Epidermal melanocyte (primary cell): ENCODE data around the gene KMO.

Experiments
- DNase-seq: peaks from one replicate; pipeline ENCODE4 v3.0.0; 2011; ENCODE audit warnings: low spot score; ENCODE audit not compliant: insufficient read length

Gene KMO

GRCh38 chr1:241592273-241592958, 60.2 kb downstream of the KMO start:
- no peak for DNase-seq

GRCh38 chr1:241593186-241593585, 61.0 kb downstream of the KMO start:
- no peak for DNase-seq

- no peak for DNase-seq
Measured at GRCh38 chr1:241596633-241597032, 64.5 kb downstream of the KMO start.

GRCh38 chr1:241598249-241598648, 66.1 kb downstream of the KMO start:
- DNase-seq, result no peak

GRCh38 chr1:241600496-241600901, 68.3 kb downstream of the KMO start:
- DNase-seq, result no peak

GRCh38 chr1:241603731-241604245, 71.6 kb downstream of the KMO start:
- no peak for DNase-seq

GRCh38 chr1:241605146-241605805, 73.1 kb downstream of the KMO start:
- no peak for DNase-seq

GRCh38 chr1:241606544-241606943, 74.4 kb downstream of the KMO start:
- DNase-seq, result no peak

GRCh38 chr1:241607497-241607896, 75.3 kb downstream of the KMO start:
- DNase-seq, result no peak

GRCh38 chr1:241608379-241609033, 76.3 kb downstream of the KMO start:
- no peak for DNase-seq

- DNase-seq, result no peak
Measured at GRCh38 chr1:241610056-241610815, 78.1 kb downstream of the KMO start.

GRCh38 chr1:241611063-241611462, 78.9 kb downstream of the KMO start:
- no peak for DNase-seq

GRCh38 chr1:241611736-241612135, 79.6 kb downstream of the KMO start:
- no peak for DNase-seq

- no peak for DNase-seq
Measured at GRCh38 chr1:241612533-241613477, 80.6 kb downstream of the KMO start.

GRCh38 chr1:241614144-241614543, 82.0 kb downstream of the KMO start:
- DNase-seq, result no peak

GRCh38 chr1:241614572-241614971, 82.4 kb downstream of the KMO start:
- DNase-seq, result no peak

GRCh38 chr1:241615043-241615974, 83.1 kb downstream of the KMO start:
- DNase-seq, result no peak

- DNase-seq, result no peak
Measured at GRCh38 chr1:241617426-241617825, 85.2 kb downstream of the KMO start.

GRCh38 chr1:241622669-241623068, 90.5 kb downstream of the KMO start:
- DNase-seq, result no peak
